ENCODE measurements around the gene NIPA2.

Gene NIPA2

GRCh38 chr15:22913646-22914380, 75.3 kb downstream of the NIPA2 start:
- H3K4me3 ChIP-seq (ENCODE audit: control insufficient read depth, low read depth, low read length), result no peak overlapping the region
- no peak for TF ChIP-seq CTCF (conservative IDR thresholded peaks at IDR 0.05; ENCODE audit: control insufficient read depth, insufficient read depth, low read depth, low read length)
- no peak for DNase-seq (ENCODE audit: low read depth)

GRCh38 chr15:22915866-22916515, 77.5 kb downstream of the NIPA2 start:
- no peak overlapping the region for H3K4me3 ChIP-seq (ENCODE audit: control insufficient read depth, low read depth, low read length)
- TF ChIP-seq CTCF (conservative IDR thresholded peaks at IDR 0.05; ENCODE audit: control insufficient read depth, insufficient read depth, low read depth, low read length), result no peak
- no peak for DNase-seq (ENCODE audit: low read depth)

DNA sequence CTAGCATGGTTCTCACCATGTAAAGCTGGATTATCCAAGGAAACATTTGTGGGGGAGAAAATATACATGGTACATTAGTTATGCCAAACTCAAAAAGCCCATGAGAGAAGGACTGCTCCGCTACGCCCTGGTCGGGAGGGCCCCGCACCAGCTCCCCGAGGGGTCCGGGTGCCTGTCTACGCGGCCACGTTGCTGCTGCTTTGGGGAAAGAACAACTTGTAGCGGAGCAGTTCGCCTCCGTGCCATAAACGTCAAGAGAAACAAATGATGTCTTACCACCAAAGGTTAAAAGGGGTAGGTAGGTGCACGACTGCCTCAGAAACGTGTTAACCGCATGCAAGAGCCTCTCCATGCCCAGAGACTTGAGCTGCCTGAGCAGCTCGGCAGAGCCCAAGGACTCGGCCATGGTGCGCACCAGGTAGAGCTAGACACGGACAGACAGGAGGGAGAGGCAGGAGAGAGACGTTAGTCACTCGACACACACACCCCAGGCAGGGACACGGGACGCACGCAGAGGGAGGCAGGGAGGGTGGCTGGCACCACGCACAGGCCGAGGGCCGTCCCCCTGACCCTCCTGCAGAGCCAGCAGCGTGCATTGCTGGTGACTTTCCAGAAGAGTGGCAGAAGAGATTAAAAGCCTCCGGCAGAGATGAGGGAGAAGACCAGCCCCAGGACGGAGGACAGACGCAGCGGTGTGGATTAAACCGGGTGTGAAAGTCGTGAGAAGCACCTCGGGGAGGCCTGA, 78.3 kb downstream of the NIPA2 start:
- no peak for DNase-seq (ENCODE audit: low read depth)
- no peak overlapping the region for H3K4me3 ChIP-seq (ENCODE audit: control insufficient read depth, low read depth, low read length)
- no peak for TF ChIP-seq CTCF (conservative IDR thresholded peaks at IDR 0.05; ENCODE audit: control insufficient read depth, insufficient read depth, low read depth, low read length)

DNA sequence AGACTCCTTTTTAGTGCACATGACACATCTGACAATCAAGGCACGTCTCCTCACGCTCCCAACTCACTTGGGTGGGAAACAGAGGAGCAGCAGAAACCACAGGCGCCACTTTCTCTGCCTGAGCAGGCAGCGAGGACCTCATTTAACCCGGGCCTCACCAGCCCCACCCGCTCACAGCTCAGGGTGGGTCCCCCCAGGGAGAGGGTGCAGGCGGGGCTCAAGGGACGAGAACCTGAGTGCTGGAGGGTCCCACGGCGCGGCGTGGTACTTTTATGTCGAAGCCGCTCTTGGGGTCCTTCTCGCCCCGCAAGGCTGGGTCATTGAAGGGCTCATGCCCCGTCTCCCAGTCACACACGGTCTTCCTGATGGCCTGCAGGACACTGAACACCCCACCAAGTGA, 79.1 kb downstream of the NIPA2 start:
- no peak for TF ChIP-seq CTCF (conservative IDR thresholded peaks at IDR 0.05; ENCODE audit: control insufficient read depth, insufficient read depth, low read depth, low read length)
- no peak overlapping the region for H3K4me3 ChIP-seq (ENCODE audit: control insufficient read depth, low read depth, low read length)
- DNase-seq (ENCODE audit: low read depth), result no peak

Measured in fibroblast of mammary gland (primary cell).